Measurements from ENCODE around the gene RTBDN. TPM values are rescaled to one million over a fixed set of nuclear protein-coding genes. Genes with fewer than 3 reads are reported as not detected.

Gene RTBDN
- total RNA-seq, 1 experiment from 2014 or later, result 5.6 TPM

- H2BK120ac ChIP-seq (ENCODE audit: low read depth, low read length, poor library complexity, severe bottlenecking), result no peak overlapping the region
- H3K27ac Mint-ChIP-seq, result no peak overlapping the region
- H3T11ph ChIP-seq (ENCODE audit: low read length), result no peak overlapping the region
- H3K56ac ChIP-seq (ENCODE audit: insufficient read length, low read depth, low read length), result no peak overlapping the region
- no peaks in the 10 kb centered on the region for H3K4me1 ChIP-seq (ENCODE audit: insufficient read depth, low read length)
- H3K27me3 ChIP-seq (ENCODE audit: insufficient read depth, low read length), result no peaks in the 10 kb centered on the region
- H3K79me2 ChIP-seq (ENCODE audit: insufficient read depth, low read length), result no peaks in the 10 kb centered on the region
- H3K4ac ChIP-seq (ENCODE audit: low read depth, low read length), result no peak overlapping the region
- H2AK5ac ChIP-seq (ENCODE audit: insufficient read length, low read length), result no peak overlapping the region
- H4K5ac ChIP-seq (ENCODE audit: insufficient read length, low read depth, low read length), result no peak overlapping the region
- no peak overlapping the region for H2BK20ac ChIP-seq (ENCODE audit: low read depth, low read length, poor library complexity, severe bottlenecking)
- no peak overlapping the region for H2BK5ac ChIP-seq (ENCODE audit: insufficient read length, low read length)
- no peak overlapping the region for H4K91ac ChIP-seq (ENCODE audit: insufficient read length, low read depth, low read length)
- peaks cover 24 to 25% of the 10 kb centered on the region in 2 experiments for H3K4me1 Mint-ChIP-seq
- H3K27me3 Mint-ChIP-seq (ENCODE audit: low read depth), result no peaks in the 10 kb centered on the region; the same call in 1 of the 2 replicates
- no peak overlapping the region for H2AFZ ChIP-seq (ENCODE audit: low read length)
- peak overlapping the region; percentile 78 for H3K4me2 ChIP-seq (ENCODE audit: insufficient read depth, insufficient read length, low read length)
- H4K8ac ChIP-seq (replicated peaks; ENCODE audit: insufficient read length, low read depth, low read length), result no peak overlapping the region
- no peak overlapping the region for H3K23ac ChIP-seq (ENCODE audit: insufficient read length, low read depth, low read length)
- H3K4me3 Mint-ChIP-seq, result peak overlapping the region; percentile 69 to 85
- H3K14ac ChIP-seq (ENCODE audit: insufficient read depth, low read length), result no peak overlapping the region
- WGBS (ENCODE audit: extremely low coverage, insufficient read length, low lambda C conversion rate), result no CpG with 5 or more reads among the region's 43 CpGs
- no peaks in the 10 kb centered on the region for H3K9me3 Mint-ChIP-seq
- peak; percentile 84 for DNase-seq
- no peaks in the 10 kb centered on the region for H3K79me1 ChIP-seq (ENCODE audit: insufficient read depth, low read depth, low read length, poor library complexity, severe bottlenecking)
- H3K9me3 ChIP-seq (ENCODE audit: control insufficient read depth, low read depth, low read length), result no peaks in the 10 kb centered on the region
- no peak overlapping the region for H3K9ac ChIP-seq (ENCODE audit: extremely low read depth, insufficient read length, low read length)
- no peak overlapping the region for H3K18ac ChIP-seq (ENCODE audit: insufficient read length, low read depth, low read length)
- H3K36me3 Mint-ChIP-seq (ENCODE audit: insufficient read depth in 1 of 3, low read depth in 3 of 3), result peaks cover 8 to 17% (median 13%) of the 10 kb centered on the region in 3 experiments; a peak in 6 of 7 replicates
- H3K23me2 ChIP-seq (ENCODE audit: insufficient read length, low read depth, low read length, poor library complexity, severe bottlenecking), result peaks cover 18% of the 10 kb centered on the region
- H2BK12ac ChIP-seq (ENCODE audit: insufficient read length, low read depth, low read length), result no peak overlapping the region
- no peak overlapping the region for H2BK15ac ChIP-seq (ENCODE audit: low read depth, low read length)
- no peaks in the 10 kb centered on the region for H4K20me1 ChIP-seq (ENCODE audit: control insufficient read depth, insufficient read depth, insufficient read length)
- no peak overlapping the region for H3K27ac ChIP-seq (ENCODE audit: insufficient read length, low read depth, low read length)
- peak; percentile 98 for TF ChIP-seq CTCF (conservative IDR thresholded peaks at IDR 0.05)
Observed at GRCh38 chr19:12777217-12778016, 57.0 kb downstream of the RTBDN start.

Small RNA genes within 50 kb of the gene (microRNA-seq; reads per million reads assigned to microRNA genes)
- gene MIR5684 (ENCODE audit: borderline microRNAs expressed) (not detected), gene MIR6794 (ENCODE audit: borderline microRNAs expressed) (not detected)

Other genes starting within 250 kb of the RTBDN start
- gene ZNF490, start 223.8 kb downstream of the RTBDN start, total RNA-seq (2021), result 9.7 and 10.1 TPM in 2 replicates
- gene ZNF791, start 223.7 kb downstream of the RTBDN start, total RNA-seq (2021), result 20.2 and 22.8 TPM in 2 replicates
- 89.2 and 93.5 TPM in 2 replicates for gene MAN2B1, start 167.8 kb downstream of the RTBDN start, total RNA-seq (2021)
- gene WDR83, start 167.8 kb downstream of the RTBDN start, total RNA-seq (2021), result 19.2 and 21.0 TPM in 2 replicates
- gene DHPS, start 152.7 kb downstream of the RTBDN start, total RNA-seq (2021), result 82.9 and 94.9 TPM in 2 replicates
- gene GNG14, start 146.6 kb downstream of the RTBDN start, total RNA-seq (2021), result not detected in 2 replicates
- gene FBXW9, start 137.9 kb downstream of the RTBDN start, total RNA-seq (2021), result 10.8 and 11.7 TPM in 2 replicates
- gene TNPO2, start 110.6 kb downstream of the RTBDN start, total RNA-seq (2021), result 149 and 159 TPM in 2 replicates
- gene TRIR, start 99.9 kb downstream of the RTBDN start, total RNA-seq (2021), result 154 and 161 TPM in 2 replicates
- 81.3 and 81.6 TPM in 2 replicates for gene GET3, start 97.1 kb downstream of the RTBDN start, total RNA-seq (2021)
- gene BEST2, start 82.8 kb downstream of the RTBDN start, total RNA-seq (2021), result 1.6 and 2.0 TPM in 2 replicates
- 56.8 and 64.7 TPM in 2 replicates for gene HOOK2, start 59.0 kb downstream of the RTBDN start, total RNA-seq (2021)
- gene JUNB, start 43.1 kb downstream of the RTBDN start, total RNA-seq (2021), result 15.9 and 18.0 TPM in 2 replicates
- gene PRDX2, start 32.8 kb downstream of the RTBDN start, total RNA-seq (2021), result 468 and 485 TPM in 2 replicates
- gene THSD8, start 32.5 kb downstream of the RTBDN start, total RNA-seq (2021), result 45.8 and 48.1 TPM in 2 replicates
- gene RNASEH2A, start 28.0 kb downstream of the RTBDN start, total RNA-seq (2021), result 79.5 and 86.0 TPM in 2 replicates
- 11.8 and 15.1 TPM in 2 replicates for gene MAST1, start 3.9 kb upstream of the RTBDN start, total RNA-seq (2021)
- 23.8 and 26.0 TPM in 2 replicates for gene DNASE2, start 46.9 kb upstream of the RTBDN start, total RNA-seq (2021)
- gene KLF1, start 52.6 kb upstream of the RTBDN start, total RNA-seq (2021), result 0.37 and 0.53 TPM in 2 replicates
- 53.2 and 54.4 TPM in 2 replicates for gene GCDH, start 56.6 kb upstream of the RTBDN start, total RNA-seq (2021)
- 1.4 and 1.9 TPM in 2 replicates for gene SYCE2, start 84.7 kb upstream of the RTBDN start, total RNA-seq (2021)
- gene FARSA, start 99.1 kb upstream of the RTBDN start, total RNA-seq (2021), result 108 and 110 TPM in 2 replicates
- 887 and 938 TPM in 2 replicates for gene CALR, start 104.0 kb upstream of the RTBDN start, total RNA-seq (2021)
- 62.2 and 67.0 TPM in 2 replicates for gene RAD23A, start 111.3 kb upstream of the RTBDN start, total RNA-seq (2021)
- 44.5 and 45.6 TPM in 2 replicates for gene GADD45GIP1, start 122.6 kb upstream of the RTBDN start, total RNA-seq (2021)
- gene DAND5, start 135.0 kb upstream of the RTBDN start, total RNA-seq (2021), result 0.11 and 0.13 TPM in 2 replicates
- gene NFIX, start 160.9 kb upstream of the RTBDN start, total RNA-seq (2021), result 0.20 and 0.31 TPM in 2 replicates

Measured in H9 (cell line).